Erythroblast (primary cell): Measurements from ENCODE around the gene POLR3E.
"Not testable (repeated sequence)": the region's sequence is repeated elsewhere in the genome, so short reads cannot be mapped to it uniquely, and the experiment has no call there.

Source experiments
- GATA1 ChIP-seq: IDR thresholded peaks from 2 replicates; pipeline ENCODE4 v1.6.1; 2011; ENCODE audit warnings: low read depth, mild to moderate bottlenecking, control low read depth, low read length, moderate library complexity
- POLR2A ChIP-seq: IDR thresholded peaks from 2 replicates; pipeline ENCODE4 v1.6.1; 2011; ENCODE audit warnings: mild to moderate bottlenecking, low read length

GRCh38 chr16:22301423-22301822 is 4.2 kb downstream of the POLR3E start:
- TF ChIP-seq POLR2A, GATA1: not testable (repeated sequence)
